HG03103 (cell line): Measurements from ENCODE around the gene PLEKHG5.
"Not testable (repeated sequence)": the region's sequence is repeated elsewhere in the genome, so short reads cannot be mapped to it uniquely, and the experiment has no call there.

Source experiments
- ATAC-seq: cut with Tn5 transposase; IDR thresholded peaks from one replicate; pipeline ENCODE4 v1.9.1; 2021; ENCODE audit warnings: low read depth; ENCODE audit not compliant: unreplicated experiment

PLEKHG5 gene

GRCh38 chr1:6498576-6499111, 7.2 kb upstream of the PLEKHG5 start:
- no peak for ATAC-seq

DNA sequence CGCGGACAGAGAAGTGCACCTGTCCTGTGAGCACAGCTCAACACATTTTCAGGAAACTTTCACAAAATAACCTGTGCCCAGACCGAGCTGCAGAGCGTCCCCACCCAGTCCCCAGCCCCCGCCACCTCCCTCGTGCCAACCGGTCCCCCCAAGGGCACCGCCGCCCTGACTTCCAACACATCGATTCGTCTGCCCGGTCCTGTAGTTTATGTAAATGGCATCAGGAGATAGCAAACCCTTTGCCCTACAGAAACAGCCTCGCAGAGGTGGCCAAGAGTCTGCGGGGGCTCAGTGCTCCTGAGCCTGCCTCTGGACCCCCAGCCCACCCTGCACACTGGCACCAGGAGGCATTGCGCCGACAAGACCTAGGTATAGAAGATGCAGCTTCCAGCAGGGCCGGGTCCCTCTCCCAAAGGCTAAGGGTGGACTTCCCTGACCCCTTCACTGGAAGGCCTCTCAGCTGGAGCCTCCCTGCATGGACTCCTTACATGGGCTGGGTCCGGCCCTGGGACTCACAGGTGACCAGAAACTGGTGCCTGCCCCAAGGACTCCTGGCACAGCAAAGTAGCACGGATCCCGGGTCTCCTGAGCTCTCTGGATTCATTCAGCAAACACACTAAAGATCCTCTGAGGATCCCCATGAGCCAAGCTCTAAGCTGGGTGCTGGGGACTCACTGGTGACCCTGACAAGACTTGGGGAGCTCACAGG, 6.6 kb upstream of the PLEKHG5 start:
- ATAC-seq = no peak

- no peak for ATAC-seq
Observed at GRCh38 chr1:6497215-6497866, 5.9 kb upstream of the PLEKHG5 start.

DNA sequence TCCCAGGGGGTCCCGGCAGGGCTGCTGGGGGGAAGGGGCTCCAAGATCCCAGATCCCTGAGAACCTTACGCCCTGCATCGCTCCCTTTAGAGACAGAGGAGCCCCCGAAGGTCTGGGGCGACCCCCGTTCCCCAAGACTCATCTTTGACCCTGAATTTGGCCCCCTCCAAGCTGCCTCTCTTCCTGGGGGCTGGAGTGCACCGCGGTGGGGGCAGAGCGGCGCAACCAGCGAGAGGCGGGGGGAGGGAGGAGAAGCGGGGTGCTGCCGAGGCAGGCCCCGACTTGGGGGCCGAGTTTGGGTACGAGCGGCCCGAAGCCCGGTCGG, 5.4 kb upstream of the PLEKHG5 start:
- ATAC-seq = no peak

DNA sequence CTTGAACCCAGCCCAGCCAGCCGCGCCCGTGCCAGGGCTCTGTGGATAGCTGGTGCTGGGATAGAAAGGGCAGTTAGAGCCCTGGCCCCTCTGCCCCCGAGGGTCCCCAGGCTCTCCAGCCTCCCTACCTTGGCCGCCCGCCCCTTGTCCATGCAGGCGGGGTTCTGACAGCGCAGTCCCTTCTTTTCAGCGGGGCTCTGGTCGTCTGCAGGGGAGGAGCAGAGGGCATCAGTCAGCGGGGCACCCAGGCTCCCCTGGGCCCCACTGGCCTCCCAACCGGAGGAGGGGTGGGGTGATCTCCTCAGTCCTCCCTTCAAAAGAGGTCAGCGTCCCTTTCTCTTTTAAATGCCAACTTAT, 4.9 kb upstream of the PLEKHG5 start:
- no peak for ATAC-seq

DNA sequence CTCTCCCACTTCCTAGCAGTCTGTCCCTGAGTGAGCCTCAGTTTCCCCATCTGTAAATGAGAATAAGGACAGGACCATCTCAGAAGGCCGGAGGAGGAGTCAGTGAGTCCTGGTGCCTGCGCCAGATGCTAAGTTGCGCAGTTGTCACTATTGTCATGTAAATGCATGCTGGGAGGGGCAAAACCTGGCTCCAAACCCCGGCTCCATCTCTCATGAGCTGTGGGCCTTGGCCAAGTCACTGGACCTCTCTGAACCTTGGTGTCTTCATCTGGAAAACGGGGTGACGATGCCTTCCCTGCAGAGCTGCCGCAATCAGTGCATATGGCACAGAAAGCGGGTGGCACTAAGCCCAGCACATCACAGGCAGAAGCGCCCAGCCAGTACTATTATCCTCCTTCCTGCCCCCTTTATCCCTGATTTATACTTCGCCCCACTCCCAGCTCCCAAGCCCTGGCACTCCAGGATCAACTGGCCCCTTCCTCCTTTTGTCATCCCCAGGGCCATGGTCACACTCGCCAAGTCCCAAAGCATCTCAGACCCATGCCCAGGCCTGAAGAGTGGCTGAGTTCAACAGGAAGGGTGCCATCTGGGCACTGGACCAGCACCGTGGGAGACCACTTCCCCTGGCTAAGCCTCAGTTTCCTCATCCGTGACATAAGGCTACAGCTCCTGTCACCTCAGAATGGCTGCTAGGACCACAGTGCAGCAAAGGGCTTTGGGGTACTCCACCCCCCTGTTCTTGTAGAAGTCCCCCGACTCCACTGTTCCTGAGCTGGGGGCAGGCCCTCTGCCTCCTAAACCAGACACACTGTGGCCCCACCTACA, 4.3 kb upstream of the PLEKHG5 start:
- ATAC-seq = no peak

DNA sequence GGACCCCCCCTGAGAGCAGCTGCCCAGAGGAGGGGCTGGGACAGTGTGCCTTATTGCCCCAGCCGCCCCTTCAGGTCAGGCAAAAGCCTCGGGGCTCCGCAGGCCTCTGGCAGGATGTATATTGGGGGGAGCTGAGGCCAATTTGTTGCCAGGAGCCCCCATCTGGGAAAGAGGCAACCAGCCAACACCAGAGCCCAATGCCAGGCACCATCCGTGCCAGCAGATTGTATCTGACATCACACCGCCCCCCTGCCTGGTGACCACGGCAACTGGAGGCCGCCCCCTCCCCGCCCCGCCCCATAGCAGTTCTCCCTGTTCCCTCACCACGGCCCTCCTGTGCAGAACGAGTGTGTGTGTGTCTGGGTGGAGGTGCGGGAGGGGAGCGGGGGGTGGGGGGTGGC, 3.6 kb upstream of the PLEKHG5 start:
- ATAC-seq = no peak

- no peak for ATAC-seq
Observed at GRCh38 chr1:6494627-6495026, 3.2 kb upstream of the PLEKHG5 start.

GRCh38 chr1:6493834-6494223, 2.4 kb upstream of the PLEKHG5 start:
- ATAC-seq = not testable (repeated sequence)

- no peak for ATAC-seq
Observed at GRCh38 chr1:6491966-6492365, 499 bp upstream of the PLEKHG5 start.

- no peak for ATAC-seq
Observed at GRCh38 chr1:6491081-6491449, 402 bp downstream of the PLEKHG5 start.

GRCh38 chr1:6490181-6491080, 1.0 kb downstream of the PLEKHG5 start:
- no peak for ATAC-seq

DNA sequence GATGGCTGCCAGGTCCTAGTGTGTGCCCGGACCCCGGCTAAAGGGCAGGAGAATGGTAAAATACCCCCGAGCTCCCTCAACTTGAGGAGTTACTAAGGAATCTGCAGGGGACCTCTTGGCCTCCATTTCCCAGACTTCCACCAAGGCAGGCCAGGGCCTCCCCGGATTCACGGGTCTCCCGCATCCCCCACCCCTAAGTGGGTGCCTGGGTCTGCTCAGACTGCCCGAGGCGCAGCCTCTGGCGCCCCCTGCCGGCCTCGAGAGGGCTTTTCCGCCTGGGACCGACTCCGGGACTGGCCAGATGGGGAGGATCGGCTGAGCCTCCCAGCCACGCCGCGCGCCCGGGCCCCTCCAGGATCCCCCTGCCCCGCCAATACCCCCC, 1.7 kb downstream of the PLEKHG5 start:
- peak; percentile 62 for ATAC-seq

DNA sequence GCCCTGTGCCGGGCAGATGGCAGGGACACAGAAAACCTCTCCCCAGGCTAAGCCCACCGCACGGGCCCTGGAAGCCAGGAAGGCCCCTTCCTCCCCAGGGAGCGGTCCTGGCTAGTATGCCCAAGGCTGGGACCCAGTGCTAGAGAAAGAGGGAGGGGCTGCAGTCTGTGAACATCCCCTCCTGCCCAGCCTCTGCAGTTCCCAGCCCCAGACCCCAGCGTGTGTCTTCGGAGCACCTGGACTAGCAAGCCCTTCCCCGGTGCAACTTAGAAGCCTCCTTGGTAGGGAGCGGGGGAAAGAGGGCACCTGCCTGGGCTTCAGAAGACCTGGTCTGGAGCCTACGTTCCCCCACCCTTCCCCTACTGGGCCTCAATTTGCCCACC, 2.1 kb downstream of the PLEKHG5 start:
- no peak for ATAC-seq

DNA sequence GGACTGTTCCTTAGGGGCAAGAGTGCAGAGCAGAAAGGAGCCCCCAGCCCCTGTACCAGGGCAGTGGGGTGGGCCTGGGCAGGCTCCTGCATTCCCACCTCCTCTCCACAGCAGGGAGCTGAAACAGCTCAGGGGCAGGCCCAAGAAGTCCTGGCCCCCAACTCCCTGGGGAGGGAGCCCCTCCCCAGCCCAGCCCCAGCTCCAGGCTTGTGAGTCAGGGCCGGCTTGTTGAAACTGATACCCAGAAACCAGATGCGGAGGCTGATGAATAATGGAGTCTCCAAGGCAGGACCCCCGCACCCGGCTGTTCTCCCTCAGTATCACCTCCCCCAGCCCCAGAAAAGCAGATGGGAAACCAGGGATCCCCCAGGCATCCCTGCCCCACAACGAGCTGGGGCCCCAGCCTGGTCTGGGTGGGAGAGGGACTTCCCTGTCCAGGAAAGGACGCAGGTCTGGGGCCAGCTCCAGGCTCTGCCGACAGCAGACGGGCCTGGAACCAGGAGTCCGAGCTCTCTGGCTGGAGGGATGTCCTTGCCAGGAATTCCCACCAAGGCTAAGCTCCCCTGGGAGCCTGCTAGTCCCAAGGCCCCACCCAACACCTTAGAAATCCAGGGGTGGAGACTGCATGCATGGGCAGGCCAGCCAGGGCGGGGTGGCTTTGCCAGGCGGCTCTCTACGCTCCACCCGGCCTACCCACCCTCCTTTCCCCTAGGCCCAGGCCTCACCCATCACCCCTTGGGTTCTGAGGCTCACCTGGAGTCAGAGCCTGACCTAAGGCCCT, 2.7 kb downstream of the PLEKHG5 start:
- no peak for ATAC-seq

- ATAC-seq = no peak
Observed at GRCh38 chr1:6487804-6488484, 3.5 kb downstream of the PLEKHG5 start.

GRCh38 chr1:6486433-6487011, 4.9 kb downstream of the PLEKHG5 start:
- ATAC-seq = no peak

- no peak for ATAC-seq
Observed at GRCh38 chr1:6485168-6486101, 6.0 kb downstream of the PLEKHG5 start.
